DND-41 (cell line): ENCODE results near the gene COL19A1.

Experiments
- ATAC-seq: fragments of 200-7000 bp; cut with Tn5 transposase; 3 replicates; pipeline ENCODE4 v1.9.1; 2021; ENCODE audit warnings: low read depth; ENCODE audit not compliant: insufficient read depth
- DNase-seq: peaks from one replicate; pipeline ENCODE4 v3.0.0-alpha.2; 2020
- H2AFZ ChIP-seq: 2 replicates; pipeline ENCODE4 v1.6.0; 2012; ENCODE audit warnings: low read depth, low read length
- H3K27ac ChIP-seq: 2 replicates; pipeline ENCODE4 v1.5.1; 2012; ENCODE audit warnings: low read length, inconsistent platforms
- H3K27me3 ChIP-seq: fragments of 200-600 bp; sonication (generic); 2 replicates; pipeline ENCODE4 v1.6.0; 2012; ENCODE audit warnings: low read length, mild to moderate bottlenecking, inconsistent platforms; ENCODE audit not compliant: insufficient read depth, poor library complexity
- H3K36me3 ChIP-seq: 2 replicates; pipeline ENCODE4 v1.5.1; 2012; ENCODE audit warnings: low read length, inconsistent platforms; ENCODE audit not compliant: insufficient read depth
- H3K4me1 ChIP-seq: 2 replicates; pipeline ENCODE4 v1.5.1; 2012; ENCODE audit warnings: mild to moderate bottlenecking, low read length; ENCODE audit not compliant: insufficient read depth
- H3K4me2 ChIP-seq: 2 replicates; pipeline ENCODE4 v1.6.0; 2012; ENCODE audit warnings: mild to moderate bottlenecking, moderate library complexity, low read length, inconsistent platforms; ENCODE audit not compliant: insufficient read depth
- H3K4me3 ChIP-seq, 2 experiments: fragments of 200-600 bp in 1 of 2; shearing (Covaris generic) in 1 of 2; 2 replicates each; pipeline ENCODE4 v1.5.1; 2012 to 2016; ENCODE audit warnings: inconsistent platforms in 2 of 2, low read length in 2 of 2, mild to moderate bottlenecking in 2 of 2, low read depth in 1 of 2, moderate library complexity in 1 of 2
- H3K79me2 ChIP-seq: 2 replicates; pipeline ENCODE4 v1.6.0; 2012; ENCODE audit warnings: low read length, inconsistent platforms; ENCODE audit not compliant: insufficient read depth
- H3K9ac ChIP-seq: 2 replicates; pipeline ENCODE4 v1.6.0; 2012; ENCODE audit warnings: low read depth, mild to moderate bottlenecking, inconsistent platforms, low read length, moderate library complexity
- H3K9me3 ChIP-seq: 2 replicates; pipeline ENCODE4 v1.5.1; 2012; ENCODE audit warnings: low read length, moderate library complexity, mild to moderate bottlenecking, inconsistent platforms; ENCODE audit not compliant: insufficient read depth, severe bottlenecking
- H4K20me1 ChIP-seq: 2 replicates; pipeline ENCODE4 v1.6.0; 2012; ENCODE audit warnings: low read length; ENCODE audit not compliant: insufficient read depth
- CTCF ChIP-seq: IDR thresholded peaks from 2 replicates; pipeline ENCODE4 v1.5.1; 2012; ENCODE audit warnings: borderline replicate concordance, low read length, moderate library complexity, mild to moderate bottlenecking; ENCODE audit not compliant: poor library complexity, severe bottlenecking; ENCODE audit errors: extremely low read depth
- EZH2 ChIP-seq: IDR thresholded peaks from 3 replicates; pipeline ENCODE4 v1.6.1; 2012; ENCODE audit warnings: borderline replicate concordance, low read depth, mild to moderate bottlenecking, moderate library complexity, low read length, inconsistent platforms; ENCODE audit not compliant: severe bottlenecking

Gene COL19A1

GRCh38 chr6:69926745-69927144 lies 60.4 kb downstream of the COL19A1 start:
- Histone ChIP-seq H2AFZ (no peak overlapping the region), H3K4me2 (no peak overlapping the region), H4K20me1 (no peaks in the 10 kb centered on the region), H3K4me1 (no peaks in the 10 kb centered on the region), H3K79me2 (no peaks in the 10 kb centered on the region), H3K27me3 (no peaks in the 10 kb centered on the region), H3K9me3 (peaks cover 5% of the 10 kb centered on the region), H3K36me3 (no peaks in the 10 kb centered on the region), H3K4me3 (no peak overlapping the region), H3K9ac (no peak overlapping the region), H3K27ac (no peak overlapping the region)
- TF ChIP-seq CTCF (no peak), EZH2 (no peak)
- ATAC-seq (no peak), DNase-seq (no peak)

- Histone ChIP-seq H3K4me1 (no peaks in the 10 kb centered on the region), H3K27ac (no peak overlapping the region), H3K4me2 (no peak overlapping the region), H4K20me1 (no peaks in the 10 kb centered on the region), H3K9ac (no peak overlapping the region), H3K79me2 (no peaks in the 10 kb centered on the region), H3K4me3 (no peak overlapping the region), H3K27me3 (no peaks in the 10 kb centered on the region), H2AFZ (no peak overlapping the region), H3K9me3 (no peaks in the 10 kb centered on the region), H3K36me3 (no peaks in the 10 kb centered on the region)
- DNase-seq (no peak), ATAC-seq (no peak)
- no peak for TF ChIP-seq CTCF
- TF ChIP-seq EZH2 = no peak
Observed at GRCh38 chr6:69933239-69933638, 66.9 kb downstream of the COL19A1 start.

GRCh38 chr6:69935079-69935478 lies 68.7 kb downstream of the COL19A1 start:
- no peaks in the 10 kb centered on the region for H3K79me2 ChIP-seq
- no peak overlapping the region for H3K27ac ChIP-seq
- ATAC-seq (no peak), DNase-seq (no peak)
- no peaks in the 10 kb centered on the region for H3K4me1 ChIP-seq
- no peak overlapping the region for H3K9ac ChIP-seq
- no peak overlapping the region for H3K4me3 ChIP-seq
- H4K20me1 ChIP-seq = no peaks in the 10 kb centered on the region
- no peaks in the 10 kb centered on the region for H3K9me3 ChIP-seq
- no peak overlapping the region for H3K4me2 ChIP-seq
- no peak overlapping the region for H2AFZ ChIP-seq
- H3K27me3 ChIP-seq = no peaks in the 10 kb centered on the region
- H3K36me3 ChIP-seq = no peaks in the 10 kb centered on the region
- no peak for TF ChIP-seq EZH2
- no peak for TF ChIP-seq CTCF
